ENCODE results near the gene CFAP100.

DNA sequence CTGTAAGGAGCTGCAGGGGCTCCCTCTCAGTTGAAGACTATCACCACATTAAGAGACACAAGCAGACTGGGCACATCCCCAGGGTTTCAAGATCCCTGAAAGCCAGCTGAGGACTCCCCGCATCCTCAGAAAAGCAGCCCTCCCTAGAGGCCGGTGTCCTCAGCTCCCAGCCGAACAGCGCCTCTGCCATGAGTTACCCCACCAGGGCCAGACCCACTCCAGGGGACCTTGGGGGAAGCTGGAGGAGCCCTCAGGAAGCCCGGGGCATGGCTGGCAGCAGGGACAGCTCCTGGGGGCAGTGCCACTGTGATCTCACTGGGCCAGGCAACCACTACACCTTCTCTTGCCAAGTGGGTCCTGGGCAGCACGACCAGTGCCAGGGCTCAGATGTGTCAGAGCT lies 45.6 kb upstream of the CFAP100 start:
- TF ChIP-seq POLR2AphosphoS5 (IDR thresholded peaks at IDR 0.05; ENCODE audit: borderline replicate concordance, low read depth, low read length) (no peak), EZH2 (IDR thresholded peaks at IDR 0.05) (no peak)

All from SK-N-MC (cell line).